Lower leg skin (tissue), 4 donors: ENCODE measurements around the gene CDK15. TPM values are rescaled to one million over a fixed set of nuclear protein-coding genes. Genes with fewer than 3 reads are reported as not detected.

ENCODE experiments used
- DNase-seq, 2 donors: peaks; one replicate each; pipeline ENCODE4 v3.0.0-alpha.2; 2019; ENCODE audit warnings: low spot score in 2 of 2
- H3K4me3 ChIP-seq: fragments of 200-600 bp; sonication (generic); 2 replicates; pipeline ENCODE4 v1.5.1; 2017; ENCODE audit warnings: mild to moderate bottlenecking, low read depth; ENCODE audit not compliant: poor library complexity, severe bottlenecking
- CTCF ChIP-seq, 3 donors: fragments of 450-650 bp; IDR thresholded peaks; one replicate each; pipeline ENCODE4 v1.5.1; 2016; ENCODE audit warnings: antibody characterized with exemption in 3 of 3, mild to moderate bottlenecking in 3 of 3, moderate library complexity in 2 of 3
- POLR2A ChIP-seq, 2 donors: fragments of 450-650 bp; IDR thresholded peaks; one replicate each; pipeline ENCODE4 v1.6.1; 2016 to 2017; ENCODE audit warnings: antibody characterized with exemption in 2 of 2, mild to moderate bottlenecking in 1 of 2, moderate library complexity in 1 of 2
- WGBS, 2 donors: methylation state at CpG; one replicate each; pipeline ENCODE4 v1.1.5; 2018; 5-methylcytosine and 5-hydroxymethylcytosine counted together
- intact Hi-C: fragments of 100-400 bp; cut with DNase I; formaldehyde crosslinking; loops from one replicate; pipeline ENCODE4 v1.15.0; 2023; ENCODE audit warnings: low total_unique reads
- total RNA-seq, 4 donors: library from RNA; depleted of rRNA; stranded (reverse); fragments of >200 nt; gene quantifications; one replicate each; pipeline ENCODE4 v1.1.0, GENCODE V29; 2016

The CDK15 gene
- total RNA-seq, 4 donors from 2014 or later: 0.27 to 0.91 (median 0.38) TPM

- no peak for TF ChIP-seq POLR2A (IDR thresholded peaks at IDR 0.05)
- no peak for TF ChIP-seq CTCF (IDR thresholded peaks at IDR 0.05)
- H3K4me3 ChIP-seq: no peak overlapping the region
- intact Hi-C loops: no loop called here
- WGBS, 2 donors: 92 to 100% methylated on average over 2 of the region's 2 CpGs
- DNase-seq: no peak
These were observed 51.0 kb downstream of the CDK15 start for GRCh38 chr2:201857326-201857725.

GRCh38 chr2:201858281-201859184 lies 52.2 kb downstream of the CDK15 start:
- H3K4me3 ChIP-seq: no peak overlapping the region
- WGBS, 2 donors: 12% methylated on average over 16 of the region's 16 CpGs
- intact Hi-C loops: no loop called here

GRCh38 chr2:201859949-201860348 lies 53.6 kb downstream of the CDK15 start:
- intact Hi-C loops: loop anchor here (5.0 kb wide), 1 partner anchor 312 kb away; no protein-coding TSS in a partner anchor
- TF ChIP-seq CTCF (IDR thresholded peaks at IDR 0.05) (no peak), POLR2A (IDR thresholded peaks at IDR 0.05) (no peak)
- WGBS, 2 donors: 95 to 96% methylated on average over 5 of the region's 5 CpGs

More at GRCh38 chr2:201858281-201859184, 52.2 kb downstream of the CDK15 start:
- TF ChIP-seq POLR2A (IDR thresholded peaks at IDR 0.05) (no peak), CTCF (IDR thresholded peaks at IDR 0.05) (no peak)
- no peak for DNase-seq

GRCh38 chr2:201860636-201861066 lies 54.3 kb downstream of the CDK15 start:
- H3K4me3 ChIP-seq: no peak overlapping the region
- peak in 1 of 2 donors; percentile 56 for DNase-seq
- TF ChIP-seq CTCF (IDR thresholded peaks at IDR 0.05) (no peak), POLR2A (IDR thresholded peaks at IDR 0.05) (no peak)
- intact Hi-C loops: loop anchor here (5.0 kb wide), 1 partner anchor 312 kb away; no protein-coding TSS in a partner anchor
- WGBS, 2 donors: 14 to 19% methylated on average over 5 of the region's 5 CpGs

More at GRCh38 chr2:201859949-201860348, 53.6 kb downstream of the CDK15 start:
- H3K4me3 ChIP-seq: no peak overlapping the region
- DNase-seq: no peak

- WGBS, 2 donors: 91 to 95% methylated on average over 7 of the region's 7 CpGs
- no peak for DNase-seq
- H3K4me3 ChIP-seq: no peak overlapping the region
- intact Hi-C loops: loop anchor here (5.0 kb wide), 1 partner anchor 309 kb away; no protein-coding TSS in a partner anchor
- TF ChIP-seq CTCF (IDR thresholded peaks at IDR 0.05) (no peak), POLR2A (IDR thresholded peaks at IDR 0.05) (no peak)
These were observed 56.5 kb downstream of the CDK15 start for GRCh38 chr2:201862843-201863242.
